Inflammatory macrophage treated with lipopolysaccharide for 1 hour (primary cell): ENCODE results near the gene SERTAD4.
"Not testable (repeated sequence)": the region's sequence is repeated elsewhere in the genome, so short reads cannot be mapped to it uniquely, and the experiment has no call there.

ENCODE experiments used
- DNase-seq, 2 donors: peaks; one replicate each; pipeline ENCODE4 v3.0.0-alpha.2; 2020 to 2022

SERTAD4 gene

DNA sequence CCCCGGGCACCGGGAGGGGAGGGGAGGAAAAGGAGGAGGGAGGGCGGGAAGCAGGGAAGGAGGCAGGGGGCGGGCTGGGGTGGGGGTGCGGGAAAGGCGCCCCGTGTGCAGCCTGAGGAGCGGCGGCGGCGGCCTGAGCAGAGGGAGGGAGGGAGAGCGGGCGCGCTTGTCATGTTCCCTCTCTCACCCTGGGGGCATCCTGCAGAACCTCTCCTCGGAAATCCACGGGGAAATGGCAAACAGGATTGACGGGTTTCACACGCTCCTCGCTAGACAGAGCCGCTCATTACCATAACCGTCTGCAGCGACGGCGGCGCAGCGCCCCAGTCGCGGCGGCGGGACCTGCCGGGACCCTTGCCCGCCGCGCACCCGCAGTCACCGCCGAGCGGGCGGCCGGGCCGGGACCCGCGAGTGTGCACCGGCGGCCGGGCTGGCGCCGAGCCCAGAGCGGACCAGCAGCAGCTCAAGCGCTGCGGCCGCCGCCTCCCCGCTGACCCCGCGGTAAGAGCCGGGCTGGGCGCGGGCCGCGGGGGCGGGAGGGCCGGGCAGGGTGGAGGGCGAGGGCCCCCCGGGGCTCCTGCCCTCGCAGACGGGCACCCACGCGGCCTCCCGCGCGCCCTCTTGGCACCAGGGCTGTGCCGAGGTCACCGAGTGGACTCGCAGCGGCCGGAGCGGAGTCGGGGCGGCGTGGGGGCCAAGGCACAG is at the start of gene SERTAD4:
SERTAD4 (plus strand) TSS at position 286 of the 705 bp plus-strand sequence. CDS start 5,165 bp downstream, outside the sequence.
- no peak for DNase-seq

DNA sequence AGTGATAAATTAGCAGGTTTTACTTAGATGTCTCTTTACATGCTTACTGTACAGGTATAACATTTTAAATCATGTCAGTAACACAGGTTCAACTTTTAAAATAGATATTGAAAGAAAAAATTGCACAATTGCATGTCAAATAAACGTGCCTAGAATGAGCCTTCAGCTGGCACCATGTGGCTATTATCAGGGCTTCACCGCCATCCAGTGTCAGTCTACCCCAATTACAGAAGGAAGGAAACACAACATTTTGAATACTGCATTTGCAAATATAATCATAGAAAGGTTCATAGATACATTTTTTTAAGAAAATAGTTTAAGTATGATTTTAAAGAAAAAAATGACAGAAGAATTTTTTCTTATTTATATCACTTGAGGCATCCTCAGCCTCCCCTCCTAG is 47.5 kb upstream of the SERTAD4 start:
- no peak for DNase-seq

DNA sequence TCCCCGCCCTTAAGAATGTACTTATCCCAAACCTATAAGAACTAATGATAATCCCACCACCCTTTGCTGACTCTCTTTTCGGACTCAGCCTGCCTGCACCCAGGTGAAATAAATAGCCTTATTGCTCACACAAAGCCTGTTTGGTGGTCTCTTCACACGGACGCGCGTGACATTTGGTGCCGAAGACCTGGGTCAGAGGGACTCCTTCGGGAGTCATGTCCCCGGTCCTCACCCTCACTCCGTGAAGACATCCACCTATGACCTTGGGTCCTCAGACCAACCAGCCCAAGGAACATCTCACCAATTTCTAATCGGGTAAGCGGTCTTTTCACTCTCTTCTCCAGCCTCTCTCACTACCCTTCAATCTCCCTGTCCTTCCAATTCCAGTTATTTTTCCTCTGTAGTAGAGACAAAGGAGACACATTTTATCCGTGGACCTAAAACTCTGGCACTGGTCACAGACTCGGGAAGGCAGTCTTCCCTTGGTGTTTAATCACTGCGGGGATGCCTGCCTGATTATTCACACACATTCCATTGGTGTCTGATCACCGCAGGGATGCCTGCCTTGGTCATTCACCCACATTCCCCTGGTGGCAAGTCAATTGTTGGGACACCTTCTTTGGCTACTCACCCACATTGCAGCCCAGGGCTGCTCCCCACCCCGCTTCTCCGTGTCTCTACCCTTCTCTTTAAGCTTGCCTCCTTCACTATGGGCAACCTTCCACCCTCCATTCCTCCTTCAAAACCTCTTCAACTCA is 44.6 kb upstream of the SERTAD4 start:
- DNase-seq: not testable (repeated sequence)

DNA sequence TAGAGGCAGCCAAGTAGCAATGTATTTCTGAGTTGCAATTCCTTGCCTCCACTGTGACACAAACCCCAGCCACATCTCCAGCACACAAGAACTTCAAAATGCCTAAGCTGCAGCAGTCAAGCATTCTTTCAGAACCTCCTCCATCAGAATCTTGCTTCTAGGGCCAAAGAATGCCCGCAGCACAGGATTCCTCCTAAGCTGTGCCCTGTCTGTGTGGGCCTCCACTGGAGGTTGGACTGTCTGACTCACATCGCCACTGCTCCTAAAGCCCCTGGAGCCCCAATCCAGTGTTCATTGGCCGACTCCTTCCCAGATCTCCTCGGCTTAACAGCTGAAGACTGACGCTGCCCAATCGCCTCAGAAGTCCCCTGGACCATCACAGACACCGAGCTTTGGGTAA is 43.2 kb upstream of the SERTAD4 start:
- no peak for DNase-seq

DNA sequence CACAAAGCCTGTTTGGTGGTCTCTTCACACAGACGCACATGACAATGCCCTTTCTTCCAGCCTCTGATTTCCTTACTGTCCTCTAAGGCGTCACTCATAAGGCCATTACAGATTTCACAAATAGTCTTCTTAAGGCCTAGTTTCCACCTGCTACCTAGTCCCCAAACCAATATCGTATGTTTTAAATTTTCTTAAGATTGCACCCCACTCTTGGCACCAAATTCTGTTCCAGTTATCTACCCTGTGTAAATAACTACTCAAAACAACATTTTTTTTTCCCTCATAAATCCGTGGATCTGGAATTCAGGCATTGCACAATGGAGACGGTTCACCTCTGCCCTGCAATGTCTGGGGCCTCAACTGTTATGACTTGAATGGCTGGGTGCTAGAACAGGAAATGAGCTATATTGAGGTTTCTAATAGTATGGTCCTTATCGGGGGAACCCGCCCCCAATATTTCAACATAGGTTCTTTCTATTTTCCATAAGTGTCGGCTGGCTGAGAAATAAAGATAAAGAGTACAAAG is 36.9 kb upstream of the SERTAD4 start:
- no peak for DNase-seq

DNA sequence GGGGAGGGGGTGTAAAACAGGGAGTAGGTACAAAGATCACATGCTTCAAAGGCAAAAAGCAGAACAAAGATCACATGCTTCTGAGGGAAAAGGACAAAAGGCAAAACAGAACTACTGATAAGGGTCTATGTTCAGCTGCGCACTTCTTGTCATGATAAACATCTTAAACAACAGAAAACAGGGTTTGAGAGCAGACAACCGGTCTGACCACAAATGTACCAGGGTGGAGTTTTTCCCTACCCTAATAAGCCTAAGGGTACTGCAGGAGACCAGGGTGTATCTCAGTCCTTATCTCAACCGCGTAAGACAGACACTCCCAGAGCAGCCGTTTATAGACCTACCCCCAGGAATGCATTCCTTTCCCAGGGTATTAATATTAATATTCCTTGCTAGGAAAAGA is 36.3 kb upstream of the SERTAD4 start:
- DNase-seq: not testable (repeated sequence)

DNA sequence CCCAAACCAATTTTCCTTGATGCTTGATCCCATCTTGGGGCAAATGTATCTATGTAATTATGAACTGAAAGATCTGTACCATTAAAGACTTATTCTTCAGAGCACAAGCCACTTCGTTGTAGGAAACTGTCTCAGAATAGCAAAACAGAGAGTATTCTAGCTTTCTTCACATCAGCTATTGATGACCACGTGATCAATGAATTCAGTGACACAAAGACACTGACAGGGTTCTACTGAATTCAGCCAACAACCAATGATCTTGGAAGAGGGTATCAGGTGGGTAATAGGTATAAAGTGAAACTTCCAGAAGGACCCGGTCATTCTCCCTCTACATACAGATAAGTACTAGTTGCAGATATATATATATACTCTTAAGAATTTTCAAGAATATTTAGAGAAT is 33.8 kb upstream of the SERTAD4 start:
- DNase-seq: no peak

DNA sequence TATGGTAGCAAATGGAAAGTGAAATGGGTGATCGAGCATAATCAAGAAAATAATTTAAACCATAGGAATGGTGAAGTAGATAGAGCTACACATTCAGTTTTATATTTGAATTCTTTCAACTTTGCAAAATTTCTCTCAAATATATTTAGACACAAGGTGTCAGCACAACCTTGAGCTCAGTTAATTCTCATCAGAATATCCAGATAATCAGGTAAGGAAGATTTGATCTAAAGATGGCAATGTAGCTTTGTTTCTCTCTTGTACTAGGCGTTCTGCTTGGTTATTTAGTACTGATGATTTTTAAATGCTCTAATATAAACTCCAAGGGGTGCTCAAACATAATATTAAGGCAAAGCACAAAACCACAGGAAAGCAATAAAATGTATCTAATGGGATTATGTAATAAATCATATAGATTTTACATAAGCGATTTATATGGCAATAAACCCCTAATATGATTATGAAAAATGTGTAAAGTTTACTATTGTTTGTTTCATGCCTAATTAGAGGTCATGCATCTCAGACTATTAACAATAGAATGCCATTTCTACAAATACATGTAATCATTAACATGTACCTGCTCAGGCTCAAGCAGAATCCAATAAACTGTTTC is 32.4 kb upstream of the SERTAD4 start:
- no peak for DNase-seq

DNA sequence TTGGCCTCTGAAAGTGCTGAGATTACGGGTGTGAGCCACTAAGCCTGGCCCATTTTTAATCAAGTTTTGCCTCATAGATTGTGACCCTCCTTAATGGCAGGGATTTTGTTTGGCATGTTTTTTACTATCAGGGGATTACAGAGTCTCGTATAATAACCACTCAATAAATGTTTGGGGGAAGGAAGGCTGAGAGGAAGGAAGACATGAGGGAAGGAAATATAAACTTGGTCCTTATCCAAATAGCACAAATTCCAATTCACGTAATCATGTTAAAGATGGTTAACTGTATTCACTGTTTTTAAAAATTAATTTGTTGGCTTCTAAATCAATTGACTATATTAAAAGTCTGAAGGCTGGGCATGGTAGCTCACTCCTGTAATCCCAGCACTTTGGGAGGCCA is 30.9 kb upstream of the SERTAD4 start:
- no peak for DNase-seq

DNA sequence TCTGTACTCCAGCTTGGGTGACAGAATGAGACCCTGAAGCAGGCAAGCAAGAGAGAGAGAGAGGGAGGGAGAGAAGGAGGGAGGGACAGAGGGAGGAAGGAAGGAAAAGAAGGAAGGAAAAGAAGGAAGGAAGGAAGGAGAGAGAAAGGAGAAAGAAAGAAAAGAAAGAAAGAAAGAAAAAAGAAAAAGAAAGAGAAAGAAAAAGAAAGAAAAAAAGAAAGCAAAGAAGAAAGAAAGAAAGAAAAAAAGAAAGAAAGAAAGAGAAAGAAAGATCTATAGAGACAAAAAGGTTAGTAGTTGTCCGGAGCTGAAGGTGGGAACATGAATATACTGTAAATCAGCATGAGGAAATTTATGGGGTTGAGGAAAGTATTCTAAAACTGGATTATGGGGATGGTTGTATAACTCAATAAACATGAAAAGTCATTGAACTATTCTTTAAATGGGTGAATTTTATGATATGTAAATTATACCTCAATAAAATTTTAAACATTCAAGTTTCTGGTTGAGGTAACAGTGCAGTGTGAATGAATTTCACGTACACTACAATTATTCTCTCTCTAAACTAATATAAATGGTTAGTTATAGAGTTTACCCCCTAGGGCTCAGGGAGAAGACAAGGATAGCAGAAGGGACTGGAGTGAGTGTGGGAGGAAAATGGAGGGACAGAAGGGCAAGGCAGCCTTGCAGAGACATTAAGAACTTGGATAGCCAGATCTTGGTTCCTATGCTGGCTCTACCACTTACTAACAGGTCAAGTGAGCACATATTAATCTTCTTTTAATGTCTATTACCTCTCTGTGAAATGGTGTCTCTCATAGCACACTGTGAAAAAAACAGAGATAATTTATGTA is 24.8 kb upstream of the SERTAD4 start:
- DNase-seq: no peak

DNA sequence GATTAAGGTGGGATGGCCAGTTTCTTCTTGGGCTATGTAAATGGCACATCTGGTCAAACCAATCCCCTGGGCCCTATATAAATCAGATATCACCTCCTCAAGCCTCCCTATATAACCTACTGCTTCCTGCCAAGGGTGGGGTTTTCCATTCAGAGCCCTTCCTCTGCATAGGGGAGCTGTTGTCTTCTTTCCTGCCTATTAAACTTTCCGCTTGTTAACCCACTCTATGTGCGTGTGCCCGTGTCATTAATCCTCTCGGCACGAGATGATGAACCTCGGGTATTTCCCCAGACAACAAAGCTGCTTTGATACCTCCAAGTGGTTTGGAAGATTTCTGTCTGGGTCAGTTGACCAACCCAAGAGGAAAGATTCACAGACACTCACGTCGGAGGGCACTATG is 19.3 kb upstream of the SERTAD4 start:
- no peak for DNase-seq

DNA sequence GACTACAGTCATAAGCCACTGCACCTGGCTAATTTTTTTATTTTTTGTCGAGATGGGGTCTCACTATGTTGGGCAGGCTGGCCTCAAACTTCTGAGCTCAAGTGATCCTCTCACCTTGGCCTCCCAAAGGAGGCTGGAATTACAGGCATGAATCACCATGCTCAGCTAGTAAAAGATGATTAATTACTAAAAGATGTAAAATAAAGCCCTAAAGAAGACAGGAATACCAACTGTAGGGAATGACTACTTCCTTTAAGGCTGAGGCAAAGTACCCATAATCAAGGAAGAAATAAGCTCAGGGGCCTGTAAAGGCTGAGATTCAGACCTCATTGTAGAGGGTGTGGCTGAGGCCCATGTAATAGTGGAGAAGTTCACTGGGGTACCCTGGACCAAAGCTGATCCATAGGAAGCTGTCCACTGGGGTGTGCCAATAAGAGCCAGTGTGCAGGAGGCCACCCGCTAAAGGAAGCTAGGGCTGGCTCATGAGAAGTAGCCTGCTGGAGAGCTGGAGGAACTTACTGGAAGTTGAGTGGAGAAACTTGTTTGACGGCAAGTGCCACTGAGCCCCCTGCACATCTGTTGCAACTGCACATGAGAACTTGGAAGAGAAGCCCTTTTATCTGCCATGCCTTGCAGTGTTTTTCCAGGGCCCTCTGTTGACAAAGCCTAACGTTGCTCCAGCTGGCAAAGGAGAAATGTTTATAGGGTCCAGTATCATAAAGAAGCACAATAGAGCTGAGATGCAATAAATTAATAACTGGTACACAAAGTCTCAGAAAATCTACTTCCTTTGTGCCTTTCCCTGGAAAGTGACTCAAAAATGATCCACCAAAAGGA is 17.8 kb upstream of the SERTAD4 start:
- no peak for DNase-seq

DNA sequence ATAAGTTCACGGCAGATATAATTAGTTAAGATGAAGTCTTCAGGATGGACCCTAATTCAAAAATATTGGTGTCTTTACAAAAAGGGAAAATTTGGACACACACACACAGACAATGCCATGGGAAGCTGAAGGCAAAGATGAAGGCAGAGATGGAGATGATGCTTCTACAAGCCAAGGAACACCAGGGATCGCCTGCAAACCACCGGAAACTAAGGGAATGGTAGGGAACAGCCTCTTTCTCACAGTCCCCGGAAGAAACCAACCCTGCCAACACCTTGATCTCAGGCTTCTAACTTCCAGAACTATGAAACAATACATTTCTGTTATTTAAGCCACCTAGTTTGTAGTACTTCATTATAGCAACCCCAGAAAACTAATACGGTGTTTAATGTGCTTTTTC is 15.1 kb upstream of the SERTAD4 start:
- DNase-seq: no peak

DNA sequence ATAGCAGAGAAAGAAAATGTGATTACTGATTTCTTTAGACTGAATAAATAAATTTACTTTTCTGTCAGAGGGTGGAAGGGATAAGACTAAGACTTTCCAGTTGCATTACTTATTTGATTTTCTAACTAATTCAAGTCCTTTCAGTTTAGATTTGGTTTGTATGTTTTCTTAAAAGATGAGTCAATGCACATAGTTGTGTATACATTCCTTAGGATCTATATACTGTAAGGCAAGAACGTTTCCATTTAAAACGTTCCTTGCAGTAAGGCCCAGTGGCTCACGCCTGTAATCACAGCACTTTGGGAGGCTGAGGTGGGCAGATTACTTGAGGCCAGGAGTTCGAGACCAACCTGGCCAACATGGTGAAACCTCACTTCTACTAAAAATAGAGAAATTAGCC is 14.5 kb upstream of the SERTAD4 start:
- no peak for DNase-seq

DNA sequence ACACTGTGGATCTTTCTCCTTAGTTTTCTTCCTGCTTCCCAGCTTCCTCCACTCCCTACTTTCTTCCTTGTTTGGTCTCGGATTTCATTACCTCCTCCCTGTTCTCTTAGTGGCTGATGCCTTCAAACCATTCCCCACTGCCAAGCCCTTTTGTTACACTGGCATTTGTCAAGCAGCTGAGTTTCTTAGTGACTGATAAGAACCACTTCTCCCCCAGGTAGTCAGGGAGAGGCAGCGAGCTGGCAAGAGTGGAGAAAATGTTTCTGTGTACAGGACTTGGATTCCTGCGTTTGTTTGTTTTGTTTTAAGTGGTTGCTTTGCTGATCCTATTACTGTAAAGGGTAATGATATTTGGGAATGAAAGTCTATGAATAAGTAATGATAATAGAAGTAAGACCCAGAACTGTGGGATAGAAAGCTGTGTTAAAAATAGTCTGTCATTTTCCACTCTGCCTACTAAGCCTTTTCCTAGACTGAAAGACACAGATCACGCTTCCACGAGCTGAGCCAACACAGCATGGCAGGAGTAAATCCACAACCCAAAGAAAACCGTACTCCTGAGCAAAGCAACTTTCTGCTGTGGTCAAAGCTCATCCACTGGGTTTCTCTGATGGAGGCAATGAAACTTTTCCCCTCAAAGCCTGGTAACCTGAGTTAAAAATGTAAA is 10.1 kb upstream of the SERTAD4 start:
- no peak for DNase-seq

DNA sequence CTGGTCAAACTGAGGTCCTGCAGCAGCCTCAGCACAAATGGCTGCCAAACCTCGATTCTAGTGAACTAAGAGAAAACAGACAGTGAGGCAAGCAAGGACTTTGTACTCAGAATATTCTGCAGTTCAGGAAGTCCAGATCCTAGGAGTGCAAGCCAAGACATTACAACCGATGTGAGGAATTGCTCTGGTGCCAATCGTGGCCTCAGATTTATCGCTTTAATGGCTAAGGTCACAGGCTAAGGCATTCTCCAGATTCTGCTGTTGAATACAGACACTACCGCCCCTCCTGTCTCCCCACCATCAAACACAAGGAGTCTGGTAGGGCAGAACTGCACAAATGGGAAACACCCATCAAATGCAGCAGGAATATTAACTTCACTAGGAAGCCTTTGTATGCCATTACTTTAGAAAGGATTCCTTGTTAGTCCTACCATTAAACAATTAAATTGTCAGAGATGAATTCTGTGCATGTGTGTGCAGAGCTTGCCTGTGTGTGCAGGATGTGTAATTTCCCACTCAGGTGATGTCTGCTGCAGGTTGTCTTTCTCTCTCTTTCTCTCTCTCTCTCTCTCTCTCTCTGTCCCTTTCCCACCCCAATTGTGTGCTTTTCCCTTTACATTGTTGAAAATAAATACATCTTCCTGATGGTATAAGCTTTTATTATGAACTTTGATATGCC is 9.2 kb upstream of the SERTAD4 start:
- DNase-seq: no peak

DNA sequence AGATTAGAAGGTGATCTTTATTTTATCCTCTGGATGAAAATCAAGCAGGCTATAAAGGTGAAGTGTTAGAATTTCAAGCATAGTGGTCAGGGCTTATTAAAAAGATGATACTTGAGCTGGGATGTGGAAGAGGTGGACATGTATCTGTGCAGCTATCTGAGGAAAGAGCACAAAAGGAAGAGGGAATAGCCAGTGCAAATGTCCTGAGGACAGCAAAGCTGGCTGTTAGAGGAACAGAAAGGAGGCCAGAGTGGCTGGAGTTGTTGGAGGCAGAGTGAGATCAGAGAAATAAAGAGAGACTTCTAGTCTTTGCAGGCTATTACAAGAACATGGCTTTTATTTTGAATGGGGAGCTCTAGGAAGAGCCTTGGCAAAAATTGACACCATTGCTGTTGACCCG is 4.4 kb upstream of the SERTAD4 start:
- DNase-seq: no peak

DNA sequence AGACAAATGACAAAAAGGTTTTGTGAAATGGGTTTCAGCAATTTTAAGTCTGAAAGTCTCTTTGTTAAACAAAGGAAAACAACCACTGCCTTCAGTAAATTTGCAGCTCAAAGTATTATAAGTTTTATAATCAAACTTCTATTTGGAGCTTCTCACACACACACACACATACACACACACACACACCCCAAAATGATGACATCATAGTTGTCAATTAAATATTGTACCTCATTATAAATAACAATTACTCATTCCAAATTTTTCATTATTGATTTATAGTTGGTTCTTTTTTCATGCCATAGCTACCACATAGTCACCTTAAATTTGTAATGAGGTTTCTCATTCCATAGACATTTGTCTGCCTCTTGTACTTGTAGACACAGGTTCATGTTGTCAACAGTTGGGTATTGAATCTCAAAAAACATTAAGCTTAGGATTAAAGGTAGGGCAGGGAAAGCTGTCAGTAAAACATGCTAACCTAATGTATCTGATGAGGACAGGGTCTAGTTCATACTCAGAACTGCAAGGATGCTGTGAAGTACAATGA is 2.4 kb upstream of the SERTAD4 start:
- DNase-seq: no peak

DNA sequence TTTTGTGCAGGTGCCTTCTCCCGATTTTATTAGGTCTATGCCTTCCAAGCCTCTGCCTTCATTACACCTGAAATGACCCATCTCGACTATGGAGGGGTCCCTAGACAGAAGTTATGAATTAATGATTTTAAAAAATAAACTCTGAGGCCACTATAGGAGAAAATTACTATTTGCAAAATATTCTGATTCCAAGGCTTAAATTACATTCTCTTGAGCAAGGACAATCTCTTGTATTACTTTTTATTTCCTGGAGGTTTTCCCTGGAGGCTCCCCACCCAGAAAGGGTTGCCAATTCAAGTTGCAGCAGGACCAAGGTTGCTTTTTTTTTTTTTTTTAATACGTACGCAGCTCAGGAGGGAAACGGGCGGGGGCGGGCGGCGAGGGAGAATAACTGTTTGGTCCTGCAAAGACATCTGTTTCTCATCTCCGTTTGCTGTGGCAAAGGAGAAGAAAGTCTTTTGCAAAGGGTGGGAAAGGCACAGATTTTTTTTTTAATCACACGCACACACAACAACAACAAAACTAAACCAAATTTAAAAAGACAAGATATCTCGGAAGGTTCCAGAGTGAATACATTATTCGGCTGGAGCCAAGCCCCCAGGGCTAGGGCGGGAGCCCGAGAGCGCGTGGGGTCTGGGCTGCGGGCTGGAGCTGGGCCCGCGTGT is 618 bp upstream of the SERTAD4 start:
- DNase-seq: no peak

DNA sequence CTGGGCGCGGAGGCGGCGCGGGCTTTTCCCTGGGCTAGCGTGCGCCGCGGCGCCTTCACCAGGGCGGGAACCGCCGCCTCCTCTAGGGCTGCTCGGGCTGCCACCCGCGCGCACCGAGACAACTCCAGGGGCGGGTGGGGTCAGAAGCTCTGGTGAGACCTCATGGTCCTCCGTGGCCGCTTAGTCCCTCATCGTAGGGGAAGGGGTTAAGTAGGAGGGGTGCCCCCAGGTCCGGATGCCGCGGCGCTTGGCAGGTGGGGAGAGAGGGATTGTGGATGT is 559 bp downstream of the SERTAD4 start:
- no peak for DNase-seq
